Spinal cord (tissue), 10 donors: ENCODE measurements around the gene RAPGEF1. TPM values are rescaled to one million over a fixed set of nuclear protein-coding genes. Genes with fewer than 3 reads are reported as not detected.

Experiments used
- DNase-seq, 6 donors: peaks; one replicate each; pipeline versions ENCODE4 v3.0.0 to v3.0.0-alpha.2; 2013 to 2015; ENCODE audit warnings: low spot score in 6 of 6, low read depth in 4 of 6
- H3K27ac ChIP-seq: one replicate; pipeline ENCODE4 v1.5.1; 2013; ENCODE audit warnings: low read depth, low read length, control low read depth
- H3K27me3 ChIP-seq: one replicate; pipeline ENCODE4 v1.6.1; 2013; ENCODE audit warnings: low read length; ENCODE audit not compliant: control insufficient read depth, insufficient read depth
- H3K36me3 ChIP-seq: one replicate; pipeline ENCODE4 v1.6.1; 2013; ENCODE audit warnings: low read length; ENCODE audit not compliant: control insufficient read depth, insufficient read depth
- H3K4me1 ChIP-seq: one replicate; pipeline ENCODE4 v1.6.1; 2013; ENCODE audit warnings: low read length; ENCODE audit not compliant: control insufficient read depth, insufficient read depth
- H3K4me3 ChIP-seq: one replicate; pipeline ENCODE4 v1.5.1; 2013; ENCODE audit warnings: low read depth, low read length, control low read depth
- H3K9me3 ChIP-seq: one replicate; pipeline ENCODE4 v1.6.1; 2013; ENCODE audit warnings: low read length; ENCODE audit not compliant: control insufficient read depth, insufficient read depth
- WGBS: methylation state at CpG from one replicate; pipeline ENCODE4 v1.1.5; 2013; ENCODE audit warnings: missing lambda C conversion rate; ENCODE audit not compliant: insufficient coverage; 5-methylcytosine and 5-hydroxymethylcytosine counted together
- polyA plus RNA-seq, 2 donors: library from polyadenylated mRNA; unstranded; fragments of 120-200 nt; gene quantifications; one replicate each; pipeline ENCODE4 v1.2.1, GENCODE V29; 2013; ENCODE audit not compliant: insufficient read length in 2 of 2
- total RNA-seq, 2 donors: library from RNA; depleted of rRNA in 1 of 2; stranded (reverse); fragments of 120-200 nt in 1 of 2; fragments of >200 nt in 1 of 2; gene quantifications; one replicate each; pipeline versions ENCODE4 v1.2.3 to v1.2.4, GENCODE V29; 2013 to 2014
- donor health status: healthy.

RAPGEF1 gene
- total and polyA plus RNA-seq, 4 donors, result 39.7 to 175 (median 89.2) TPM

GRCh38 chr9:131625790-131626670, 113.8 kb downstream of the RAPGEF1 start:
- Histone ChIP-seq H3K27ac (peak overlapping the region; percentile 17), H3K27me3 (no peaks in the 10 kb centered on the region), H3K36me3 (peaks cover 72% of the 10 kb centered on the region), H3K4me1 (peaks cover 32% of the 10 kb centered on the region), H3K9me3 (no peaks in the 10 kb centered on the region), H3K4me3 (no peak overlapping the region)
- DNase-seq, result no peak
- WGBS, result 64% methylated on average over 23 of the region's 28 CpGs

- Histone ChIP-seq H3K27ac (no peak overlapping the region), H3K36me3 (peaks cover 78% of the 10 kb centered on the region), H3K4me1 (peaks cover 38% of the 10 kb centered on the region), H3K9me3 (no peaks in the 10 kb centered on the region), H3K27me3 (no peaks in the 10 kb centered on the region), H3K4me3 (no peak overlapping the region)
- DNase-seq, result no peak
- 71% methylated on average over 2 of the region's 6 CpGs for WGBS
Observed at GRCh38 chr9:131625508-131625787, 114.4 kb downstream of the RAPGEF1 start.

- H3K4me1 ChIP-seq, result peaks cover 40% of the 10 kb centered on the region
- 73% methylated on average over 8 of the region's 13 CpGs for WGBS
Observed at GRCh38 chr9:131624636-131625507, 115.0 kb downstream of the RAPGEF1 start.

GRCh38 chr9:131623655-131624330, 116.1 kb downstream of the RAPGEF1 start:
- Histone ChIP-seq H3K36me3 (peaks cover 84% of the 10 kb centered on the region), H3K9me3 (no peaks in the 10 kb centered on the region), H3K4me1 (peaks cover 40% of the 10 kb centered on the region), H3K27me3 (no peaks in the 10 kb centered on the region), H3K27ac (no peak overlapping the region), H3K4me3 (no peak overlapping the region)
- no peak for DNase-seq
- 98% methylated on average over 9 of the region's 14 CpGs for WGBS

More at GRCh38 chr9:131624636-131625507, 115.0 kb downstream of the RAPGEF1 start:
- Histone ChIP-seq H3K36me3 (peaks cover 79% of the 10 kb centered on the region), H3K4me3 (no peak overlapping the region), H3K27me3 (no peaks in the 10 kb centered on the region), H3K9me3 (no peaks in the 10 kb centered on the region), H3K27ac (no peak overlapping the region)
- peak in 2 of 6 donors; percentile 54 to 79 for DNase-seq

GRCh38 chr9:131622523-131622922, 117.4 kb downstream of the RAPGEF1 start:
- Histone ChIP-seq H3K4me1 (peaks cover 49% of the 10 kb centered on the region), H3K27ac (no peak overlapping the region), H3K36me3 (peaks cover 81% of the 10 kb centered on the region), H3K9me3 (no peaks in the 10 kb centered on the region), H3K27me3 (no peaks in the 10 kb centered on the region), H3K4me3 (no peak overlapping the region)
- DNase-seq, result no peak
- WGBS, result 100% methylated on average over 3 of the region's 4 CpGs

GRCh38 chr9:131621551-131622358, 118.1 kb downstream of the RAPGEF1 start:
- no peaks in the 10 kb centered on the region for H3K9me3 ChIP-seq
- WGBS, result 86% methylated on average over 31 of the region's 31 CpGs
- peaks cover 79% of the 10 kb centered on the region for H3K36me3 ChIP-seq
- peaks cover 49% of the 10 kb centered on the region for H3K4me1 ChIP-seq
- no peak for DNase-seq
- H3K27me3 ChIP-seq, result no peaks in the 10 kb centered on the region
- H3K4me3 ChIP-seq, result no peak overlapping the region
- peak overlapping the region; percentile 61 for H3K27ac ChIP-seq

GRCh38 chr9:131620764-131621520, 118.9 kb downstream of the RAPGEF1 start:
- Histone ChIP-seq H3K9me3 (no peaks in the 10 kb centered on the region), H3K4me1 (peaks cover 46% of the 10 kb centered on the region), H3K27ac (peak overlapping the region; percentile 64), H3K27me3 (no peaks in the 10 kb centered on the region), H3K36me3 (peaks cover 77% of the 10 kb centered on the region), H3K4me3 (no peak overlapping the region)
- DNase-seq, result peak in 2 of 6 donors; percentile 50 to 72
- 73% methylated on average over 9 of the region's 9 CpGs for WGBS

GRCh38 chr9:131619680-131620079, 120.2 kb downstream of the RAPGEF1 start:
- H3K27me3 ChIP-seq, result no peaks in the 10 kb centered on the region
- no peak for DNase-seq
- WGBS, result 97% methylated on average over 3 of the region's 3 CpGs
- no peak overlapping the region for H3K27ac ChIP-seq
- no peaks in the 10 kb centered on the region for H3K9me3 ChIP-seq
- H3K4me1 ChIP-seq, result peaks cover 36% of the 10 kb centered on the region
- peaks cover 83% of the 10 kb centered on the region for H3K36me3 ChIP-seq
- no peak overlapping the region for H3K4me3 ChIP-seq
